GM19193 (cell line): ENCODE results near the gene PLCH2.

Experiments used
- POLR2A ChIP-seq: IDR thresholded peaks from 4 replicates; pipeline ENCODE4 v1.6.1; 2011; ENCODE audit not compliant: insufficient read depth, insufficient read length; ENCODE audit errors: extremely low read depth

PLCH2 gene

GRCh38 chr1:2529784-2530512 is 53.9 kb downstream of the PLCH2 start, which contains the start of gene HES5:
Gene HES5 (minus strand): TSS chr1:2530263. CDS start chr1:2530164, 99 bp downstream.
- no peak for TF ChIP-seq POLR2A

DNA sequence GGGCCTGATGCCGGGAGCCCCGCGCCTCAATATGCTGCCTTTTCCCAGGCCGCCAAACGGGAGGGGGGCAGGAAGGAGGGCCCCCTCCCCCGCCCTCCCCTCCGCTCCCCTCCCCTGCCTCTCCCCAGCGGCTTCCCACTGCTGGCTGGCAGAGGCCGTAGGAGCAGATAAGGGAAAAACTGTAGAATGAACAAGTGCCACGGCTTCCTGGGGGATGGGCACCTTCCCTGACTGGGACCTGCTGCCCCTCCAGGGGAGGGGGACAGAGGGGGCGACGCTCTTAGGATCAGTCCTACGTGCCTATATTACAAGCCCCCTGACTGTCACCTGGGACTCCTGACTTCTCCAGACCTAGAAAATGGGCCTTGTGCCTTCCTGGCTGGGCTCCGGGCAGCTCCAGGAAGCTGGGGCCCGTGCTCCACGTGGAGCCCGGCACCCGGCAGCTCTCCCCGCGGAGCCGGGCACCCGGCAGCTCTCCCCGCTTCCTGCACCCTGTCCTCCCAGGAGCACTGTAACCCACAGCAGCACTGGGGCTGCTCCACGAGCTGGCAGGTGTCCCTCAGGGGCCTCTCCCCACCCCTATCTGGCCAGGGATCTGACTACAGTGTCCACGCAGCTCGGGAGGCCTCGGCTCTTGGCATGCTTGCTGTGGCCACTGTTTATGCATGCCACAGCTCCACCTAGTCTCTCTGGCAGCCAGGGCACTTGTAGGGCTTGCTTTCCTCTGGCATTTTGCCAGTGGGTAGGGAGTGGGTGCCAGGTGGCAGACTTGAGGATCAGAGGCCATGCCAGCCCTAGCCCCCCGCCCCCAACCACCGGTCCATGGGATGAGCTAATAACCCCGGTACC is 54.6 kb downstream of the PLCH2 start:
- no peak for TF ChIP-seq POLR2A

- no peak for TF ChIP-seq POLR2A
Observed at GRCh38 chr1:2532485-2533160, 56.5 kb downstream of the PLCH2 start.

DNA sequence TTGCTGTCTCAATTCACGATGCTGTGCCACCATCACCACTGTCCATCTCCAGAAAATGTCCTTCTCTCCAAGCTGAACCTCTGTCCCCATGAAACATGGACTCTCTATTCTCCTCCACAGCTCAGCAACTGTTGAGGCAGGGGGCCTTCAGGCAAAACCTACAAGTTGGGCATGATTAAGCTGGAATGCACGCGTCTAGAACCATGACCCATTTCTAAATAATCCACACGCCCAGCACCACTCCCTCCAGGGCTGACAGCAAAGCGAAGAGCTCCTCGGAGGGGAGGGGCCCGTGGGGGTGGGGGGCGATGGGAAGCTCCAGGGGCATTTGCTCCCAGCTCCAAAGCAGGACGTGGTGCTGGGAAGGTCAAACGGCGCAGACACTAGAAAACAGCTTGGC is 57.3 kb downstream of the PLCH2 start:
- no peak for TF ChIP-seq POLR2A

DNA sequence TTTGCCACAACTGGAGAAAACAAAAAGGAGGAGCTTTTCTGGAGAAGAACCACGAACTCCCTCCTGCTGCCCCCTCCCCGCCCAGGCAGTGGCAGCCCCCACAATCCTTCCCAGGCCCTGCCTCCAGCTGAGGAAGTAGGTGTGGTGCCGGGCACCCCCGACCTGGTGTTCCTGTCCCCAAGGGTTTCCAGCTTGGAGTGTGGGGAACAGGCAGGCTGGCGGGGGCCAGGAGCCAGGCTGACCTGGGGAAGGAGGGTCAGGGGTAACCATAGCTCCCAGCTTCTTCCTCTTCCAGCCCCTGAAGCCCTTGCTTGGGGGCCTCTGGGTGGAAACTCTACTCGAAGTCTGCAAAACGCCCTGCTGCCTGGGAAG is 58.2 kb downstream of the PLCH2 start:
- no peak for TF ChIP-seq POLR2A

DNA sequence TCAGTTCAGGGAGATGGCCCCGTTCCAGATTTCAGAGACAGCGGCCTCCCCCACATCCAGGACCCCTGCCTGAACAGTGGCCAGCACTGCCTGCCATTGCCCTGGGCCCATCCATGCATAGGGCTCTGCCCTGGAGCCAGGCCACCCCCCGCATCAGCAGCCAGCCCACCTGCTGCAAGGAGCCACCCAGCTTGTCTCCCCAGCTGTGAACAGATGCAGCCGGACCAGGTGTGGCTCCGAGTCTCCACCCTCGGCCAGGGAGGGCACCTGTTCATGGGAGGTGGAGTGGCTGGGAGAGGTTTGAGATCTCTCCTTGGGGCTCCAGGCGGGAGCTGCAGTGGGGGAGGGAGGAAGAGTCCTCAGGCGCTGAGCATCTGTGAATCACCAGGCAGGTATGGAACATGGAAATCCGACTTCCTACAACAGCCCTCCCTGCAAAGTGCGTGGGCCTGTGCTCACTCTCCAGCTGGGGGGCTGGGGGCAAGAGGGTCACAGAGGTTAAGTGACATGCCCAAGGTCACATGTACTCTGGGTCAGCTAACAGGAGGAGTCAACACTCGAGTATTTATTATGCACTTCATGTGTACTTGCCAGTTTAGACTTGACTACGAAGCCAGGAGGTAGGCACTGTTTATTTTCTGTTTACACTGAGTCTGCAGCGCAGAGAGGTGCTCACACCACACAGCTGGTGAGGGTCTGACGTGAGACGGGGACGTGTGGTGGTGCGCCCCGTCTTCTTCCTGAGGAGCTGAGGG is 58.8 kb downstream of the PLCH2 start:
- TF ChIP-seq POLR2A, result no peak

DNA sequence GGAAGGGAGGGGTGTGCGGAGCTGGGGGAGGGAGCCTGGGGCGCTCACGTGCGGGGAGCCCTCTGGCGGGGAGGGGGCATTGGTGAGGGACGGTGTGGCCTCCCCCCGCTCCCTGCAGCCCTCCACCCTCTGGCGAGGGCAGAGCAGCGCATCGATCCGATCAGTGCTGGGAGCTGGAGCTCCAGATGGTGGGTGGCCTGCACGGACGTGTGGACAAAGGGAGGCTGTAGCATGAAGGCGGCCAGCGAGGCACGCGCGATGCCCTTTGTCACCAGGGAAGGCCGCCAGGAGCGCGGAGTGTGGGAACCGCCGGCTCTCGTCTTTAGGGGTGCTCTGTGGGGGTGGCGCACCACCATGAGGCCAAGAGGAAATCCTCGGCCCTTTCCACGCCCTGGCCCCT is 59.4 kb downstream of the PLCH2 start:
- TF ChIP-seq POLR2A, result no peak

DNA sequence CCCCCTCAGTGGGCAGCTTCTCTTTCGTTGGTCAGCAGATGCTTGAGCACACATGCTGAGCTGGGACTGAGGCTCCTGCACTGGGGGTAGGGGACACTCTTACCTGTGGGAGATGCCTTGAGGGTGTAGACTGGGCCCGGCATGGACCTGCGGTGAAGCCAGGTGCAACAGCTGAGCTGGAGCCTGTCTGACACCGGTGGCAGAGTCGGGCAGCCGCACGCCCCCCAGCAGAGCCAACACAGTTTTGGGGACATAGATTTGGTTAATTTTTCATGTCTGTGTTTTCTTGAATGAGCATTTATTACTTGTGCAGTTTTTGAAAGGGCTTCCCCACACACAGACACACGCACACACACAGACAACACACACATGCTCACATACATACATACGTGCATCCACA is 59.9 kb downstream of the PLCH2 start:
- TF ChIP-seq POLR2A, result no peak

DNA sequence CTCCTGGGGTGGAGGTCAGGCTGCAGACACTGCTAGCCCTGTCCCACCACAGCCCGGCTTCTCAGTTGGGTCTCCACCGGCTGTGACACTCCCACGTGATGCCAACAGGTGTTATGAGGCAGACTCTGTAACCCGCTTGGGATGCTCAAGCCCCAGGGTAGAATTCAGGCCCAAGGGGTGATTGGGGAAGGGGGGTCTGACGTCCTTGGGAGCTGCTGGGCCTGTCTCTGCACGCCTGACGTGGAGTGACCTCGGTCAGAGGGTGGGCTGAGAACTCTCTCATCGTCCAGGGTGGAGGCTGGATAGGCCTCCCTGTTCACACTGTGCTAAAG is 61.7 kb downstream of the PLCH2 start:
- TF ChIP-seq POLR2A, result no peak

DNA sequence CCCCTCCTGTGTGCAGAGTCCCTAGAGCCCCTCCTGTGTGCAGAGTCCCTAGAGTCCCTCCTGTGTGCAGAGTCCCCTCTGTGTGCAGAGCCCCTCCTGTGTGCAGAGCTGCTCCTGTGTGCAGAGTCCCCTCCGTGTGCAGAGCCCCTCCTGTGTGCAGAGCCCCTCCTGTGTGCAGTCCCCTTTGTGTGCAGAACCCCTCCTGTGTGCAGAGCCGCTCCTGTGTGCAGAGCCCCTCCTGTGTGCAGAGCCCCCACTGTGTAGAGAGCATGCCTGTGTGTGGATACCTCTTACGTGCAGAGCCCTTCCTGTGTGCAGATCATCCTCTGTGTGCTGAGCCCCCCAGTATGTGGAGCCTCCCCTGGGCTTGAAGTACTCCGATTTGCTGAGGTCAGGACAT is 62.3 kb downstream of the PLCH2 start:
- no peak for TF ChIP-seq POLR2A

DNA sequence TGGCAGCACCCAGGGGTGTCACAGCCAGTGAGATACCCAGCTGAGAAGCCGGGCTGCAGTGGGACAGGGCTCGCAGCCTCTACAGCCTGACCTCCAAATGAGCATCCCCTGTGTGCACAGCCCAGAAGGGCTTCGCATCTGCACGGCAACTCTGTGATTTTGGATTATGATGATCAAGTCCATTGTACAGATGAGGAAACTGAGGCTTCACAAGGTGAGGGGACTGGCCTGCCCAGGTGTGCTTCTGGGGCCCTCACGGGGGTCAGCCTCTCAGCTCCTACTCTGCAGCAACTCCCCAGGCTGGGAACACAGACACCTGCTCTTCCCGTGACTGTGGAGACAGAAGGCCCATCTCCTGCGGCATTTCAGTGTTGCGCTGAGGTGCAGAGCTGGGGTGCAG is 62.8 kb downstream of the PLCH2 start:
- no peak for TF ChIP-seq POLR2A

- no peak for TF ChIP-seq POLR2A
Observed at GRCh38 chr1:2539312-2539907, 63.3 kb downstream of the PLCH2 start.

GRCh38 chr1:2540816-2541492 is 64.9 kb downstream of the PLCH2 start:
- TF ChIP-seq POLR2A, result no peak
